Coronary artery (tissue), 2 donors: ENCODE results near the gene ADCYAP1R1.

Source experiments
- DNase-seq: peaks from one replicate; pipeline ENCODE4 v3.0.0-alpha.2; 2017; ENCODE audit warnings: low spot score
- H3K27ac ChIP-seq, 2 donors: fragments of 200-600 bp; sonication (generic); one replicate each; pipeline ENCODE4 v1.5.1; 2016 to 2019
- H3K4me3 ChIP-seq: fragments of 200-600 bp; sonication (generic); 2 replicates; pipeline ENCODE4 v1.5.1; 2016; ENCODE audit warnings: mild to moderate bottlenecking, moderate library complexity
- CTCF ChIP-seq: fragments of 200-600 bp; sonication (generic); IDR thresholded peaks from one replicate; pipeline ENCODE4 v1.5.1; 2019; ENCODE audit warnings: antibody characterized with exemption

ADCYAP1R1 gene

GRCh38 chr7:31023877-31024276 lies 28.2 kb upstream of the ADCYAP1R1 start:
- TF ChIP-seq CTCF = no peak
- Histone ChIP-seq H3K4me3 (no peak overlapping the region), H3K27ac (no peak overlapping the region)
- no peak for DNase-seq

- H3K4me3 ChIP-seq = peak overlapping the region; percentile 22
- no peak for DNase-seq
These were observed 24.7 kb upstream of the ADCYAP1R1 start for GRCh38 chr7:31027161-31027965.

GRCh38 chr7:31028006-31028405 lies 24.1 kb upstream of the ADCYAP1R1 start:
- Histone ChIP-seq H3K27ac (no peak overlapping the region), H3K4me3 (no peak overlapping the region)
- no peak for TF ChIP-seq CTCF
- no peak for DNase-seq

More at GRCh38 chr7:31027161-31027965, 24.7 kb upstream of the ADCYAP1R1 start:
- no peak overlapping the region for H3K27ac ChIP-seq
- TF ChIP-seq CTCF = no peak

- no peak for DNase-seq
- TF ChIP-seq CTCF = no peak
- H3K4me3 ChIP-seq = no peak overlapping the region
These were observed 23.6 kb upstream of the ADCYAP1R1 start for GRCh38 chr7:31028417-31028992.

GRCh38 chr7:31029251-31030042 lies 22.7 kb upstream of the ADCYAP1R1 start:
- no peak for DNase-seq
- TF ChIP-seq CTCF = no peak
- H3K4me3 ChIP-seq = no peak overlapping the region
- H3K27ac ChIP-seq = no peak overlapping the region

More at GRCh38 chr7:31028417-31028992, 23.6 kb upstream of the ADCYAP1R1 start:
- H3K27ac ChIP-seq = no peak overlapping the region

GRCh38 chr7:31033674-31034300 lies 18.3 kb upstream of the ADCYAP1R1 start:
- Histone ChIP-seq H3K4me3 (no peak overlapping the region), H3K27ac (no peak overlapping the region)
- no peak for DNase-seq
- TF ChIP-seq CTCF = no peak
